ENCODE measurements around the gene DPYD. TPM values are rescaled to one million over a fixed set of nuclear protein-coding genes. Genes with fewer than 3 reads are reported as not detected.

The DPYD gene
- total RNA-seq, 1 experiment from 2014 or later = 7.0 TPM

- Histone ChIP-seq H3K4me1 (no peaks in the 10 kb centered on the region), H3K27me3 (replicated peaks; ENCODE audit: control insufficient read depth, insufficient read depth, low read length) (no peaks in the 10 kb centered on the region), H3K9me3 (no peaks in the 10 kb centered on the region), H3K36me3 (ENCODE audit: control insufficient read depth, insufficient read depth, low read length) (no peaks in the 10 kb centered on the region), H3K4me3 (ENCODE audit: low read depth, low read length) (no peak overlapping the region)
- H3K36me3 Mint-ChIP-seq (ENCODE audit: insufficient read depth, unreplicated experiment) = no peaks in the 10 kb centered on the region
- H3K4me3 Mint-ChIP-seq (ENCODE audit: unreplicated experiment) = no peak overlapping the region
- H3K9me3 Mint-ChIP-seq (ENCODE audit: unreplicated experiment) = no peaks in the 10 kb centered on the region
- H3K27me3 Mint-ChIP-seq (ENCODE audit: insufficient read depth, unreplicated experiment) = no peaks in the 10 kb centered on the region
- no peak overlapping the region for H3K27ac Mint-ChIP-seq (ENCODE audit: unreplicated experiment)
- intact Hi-C loops (cut with micrococcal nuclease; ENCODE audit: unreplicated experiment) = no loop called here
- TF ChIP-seq CTCF (IDR thresholded peaks at IDR 0.05; ENCODE audit: insufficient read depth in 1 of 2, low read depth in 1 of 2, low read length in 1 of 2, severe bottlenecking in 1 of 2, unreplicated experiment in 1 of 2) = no peak
- BruUV-seq (replicated peaks) = no TSS peak
- DNase-seq = no peak
- ChIA-PET POLR2A (no interaction called here), CTCF (no interaction called here)
- no peaks in the 10 kb centered on the region for H3K4me1 Mint-ChIP-seq (ENCODE audit: low read depth, unreplicated experiment)
These were observed 348.3 kb downstream of the DPYD start for GRCh38 chr1:97572561-97572960.

GRCh38 chr1:97571760-97572159, 349.1 kb downstream of the DPYD start:
- no peaks in the 10 kb centered on the region for H3K9me3 ChIP-seq
- H3K4me1 ChIP-seq = no peaks in the 10 kb centered on the region
- DNase-seq = no peak
- POLR2A ChIA-PET = no interaction called here
- intact Hi-C loops (cut with micrococcal nuclease; ENCODE audit: unreplicated experiment) = no loop called here
- H3K9me3 Mint-ChIP-seq (ENCODE audit: unreplicated experiment) = no peaks in the 10 kb centered on the region
- no peak overlapping the region for H3K27ac Mint-ChIP-seq (ENCODE audit: unreplicated experiment)
- H3K36me3 Mint-ChIP-seq (ENCODE audit: insufficient read depth, unreplicated experiment) = no peaks in the 10 kb centered on the region
- H3K4me3 Mint-ChIP-seq (ENCODE audit: unreplicated experiment) = no peak overlapping the region
- no peaks in the 10 kb centered on the region for H3K4me1 Mint-ChIP-seq (ENCODE audit: low read depth, unreplicated experiment)
- CTCF ChIA-PET = no interaction called here
- H3K4me3 ChIP-seq (ENCODE audit: low read depth, low read length) = no peak overlapping the region
- no peaks in the 10 kb centered on the region for H3K27me3 ChIP-seq (replicated peaks; ENCODE audit: control insufficient read depth, insufficient read depth, low read length)
- BruUV-seq (replicated peaks) = no TSS peak
- no peaks in the 10 kb centered on the region for H3K27me3 Mint-ChIP-seq (ENCODE audit: insufficient read depth, unreplicated experiment)
- TF ChIP-seq CTCF (IDR thresholded peaks at IDR 0.05; ENCODE audit: insufficient read depth in 1 of 2, low read depth in 1 of 2, low read length in 1 of 2, severe bottlenecking in 1 of 2, unreplicated experiment in 1 of 2) = no peak
- no peaks in the 10 kb centered on the region for H3K36me3 ChIP-seq (ENCODE audit: control insufficient read depth, insufficient read depth, low read length)

DNA sequence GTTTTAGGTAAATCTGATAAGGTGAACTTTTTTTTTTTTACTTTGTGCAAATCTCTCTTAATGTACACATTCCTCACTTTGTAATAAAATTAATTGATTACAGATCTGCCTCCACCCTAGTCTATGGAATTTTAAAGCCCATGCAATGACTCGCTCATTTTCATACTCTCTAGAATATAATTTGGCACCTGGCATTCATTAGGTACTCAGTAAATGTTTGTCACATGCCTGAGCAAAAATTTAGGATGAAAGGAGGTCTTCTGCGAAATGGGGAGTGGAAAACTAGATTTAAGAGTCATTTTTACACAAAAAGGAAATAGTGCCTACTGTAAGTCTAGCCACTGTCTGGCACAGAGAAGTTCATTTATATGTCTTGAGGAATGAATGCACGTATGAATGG, 350.1 kb downstream of the DPYD start:
- Histone ChIP-seq H3K4me3 (ENCODE audit: low read depth, low read length) (no peak overlapping the region), H3K36me3 (ENCODE audit: control insufficient read depth, insufficient read depth, low read length) (no peaks in the 10 kb centered on the region), H3K9me3 (no peaks in the 10 kb centered on the region), H3K4me1 (no peaks in the 10 kb centered on the region), H3K27me3 (replicated peaks; ENCODE audit: control insufficient read depth, insufficient read depth, low read length) (no peaks in the 10 kb centered on the region)
- no peak overlapping the region for H3K4me3 Mint-ChIP-seq (ENCODE audit: unreplicated experiment)
- no peaks in the 10 kb centered on the region for H3K9me3 Mint-ChIP-seq (ENCODE audit: unreplicated experiment)
- CTCF ChIA-PET = no interaction called here
- no TSS peak for BruUV-seq (replicated peaks)
- POLR2A ChIA-PET = no interaction called here
- no peaks in the 10 kb centered on the region for H3K27me3 Mint-ChIP-seq (ENCODE audit: insufficient read depth, unreplicated experiment)
- H3K27ac Mint-ChIP-seq (ENCODE audit: unreplicated experiment) = no peak overlapping the region
- intact Hi-C loops (cut with micrococcal nuclease; ENCODE audit: unreplicated experiment) = no loop called here
- no peaks in the 10 kb centered on the region for H3K36me3 Mint-ChIP-seq (ENCODE audit: insufficient read depth, unreplicated experiment)
- DNase-seq = no peak
- no peak for TF ChIP-seq CTCF (IDR thresholded peaks at IDR 0.05; ENCODE audit: insufficient read depth in 1 of 2, low read depth in 1 of 2, low read length in 1 of 2, severe bottlenecking in 1 of 2, unreplicated experiment in 1 of 2)
- H3K4me1 Mint-ChIP-seq (ENCODE audit: low read depth, unreplicated experiment) = no peaks in the 10 kb centered on the region
